Keratinocyte (primary cell): ENCODE measurements around the gene PRSS21. TPM values are rescaled to one million over a fixed set of nuclear protein-coding genes. Genes with fewer than 3 reads are reported as not detected.

ENCODE experiments used
- DNase-seq: peaks from one replicate; pipeline ENCODE4 v3.0.0-alpha.2; 2011; ENCODE audit warnings: low read depth, missing footprints, low spot score
- FAIRE-seq: peaks from 2 replicates; lab custom pipeline; 2011; peaks lifted over from hg19 to GRCh38; lab: Jason Lieb, UNC
- H2AFZ ChIP-seq: 2 replicates; pipeline ENCODE4 v1.6.0; 2012; ENCODE audit warnings: low read length, control low read depth, inconsistent platforms; ENCODE audit not compliant: control insufficient read depth
- H3K27ac ChIP-seq: 2 replicates; pipeline ENCODE4 v1.5.1; 2011; ENCODE audit warnings: low read length; ENCODE audit not compliant: control insufficient read depth, insufficient read depth
- H3K27me3 ChIP-seq: 3 replicates; pipeline ENCODE4 v1.6.0; 2011; ENCODE audit warnings: low read length; ENCODE audit not compliant: control insufficient read depth, insufficient read depth; ENCODE audit errors: extremely low read depth
- H3K36me3 ChIP-seq, 2 experiments: 2 replicates in 1 of 2; 3 replicates in 1 of 2; pipeline ENCODE4 v1.5.1; 2011; ENCODE audit warnings: low read length in 2 of 2, mild to moderate bottlenecking in 1 of 2; ENCODE audit not compliant: control insufficient read depth in 2 of 2, insufficient read depth in 2 of 2; ENCODE audit errors: extremely low read depth in 1 of 2
- H3K4me1 ChIP-seq: 3 replicates; pipeline ENCODE4 v1.5.1; 2011; ENCODE audit warnings: low read length; ENCODE audit not compliant: control insufficient read depth, insufficient read depth; ENCODE audit errors: extremely low read depth
- H3K4me2 ChIP-seq: 3 replicates; pipeline ENCODE4 v1.6.0; 2011; ENCODE audit warnings: low read depth, low read length; ENCODE audit not compliant: control insufficient read depth, insufficient read depth; ENCODE audit errors: extremely low read depth
- H3K4me3 ChIP-seq, 3 experiments: fragments of 200-600 bp in 1 of 3; sonication (generic) in 1 of 3; 2 replicates in 2 of 3; 3 replicates in 1 of 3; pipeline ENCODE4 v1.5.1; 2011 to 2016; ENCODE audit warnings: low read length in 3 of 3, mild to moderate bottlenecking in 3 of 3, control low read depth in 2 of 3, inconsistent platforms in 1 of 3, low read depth in 1 of 3, mixed read lengths in 1 of 3, mixed run types in 1 of 3, moderate library complexity in 1 of 3; ENCODE audit not compliant: control insufficient read depth in 2 of 3, insufficient read depth in 2 of 3; ENCODE audit errors: extremely low read depth in 1 of 3
- H3K79me2 ChIP-seq: 2 replicates; pipeline ENCODE4 v1.6.0; 2012; ENCODE audit warnings: low read length; ENCODE audit not compliant: control insufficient read depth, insufficient read depth
- H3K9ac ChIP-seq: 3 replicates; pipeline ENCODE4 v1.6.0; 2011; ENCODE audit warnings: low read length; ENCODE audit not compliant: control insufficient read depth, insufficient read depth; ENCODE audit errors: extremely low read depth
- H3K9me1 ChIP-seq: 3 replicates; pipeline ENCODE4 v1.6.0; 2011; ENCODE audit warnings: low read length; ENCODE audit not compliant: control insufficient read depth, insufficient read depth; ENCODE audit errors: extremely low read depth
- H3K9me3 ChIP-seq: 2 replicates; pipeline ENCODE4 v1.5.1; 2012; ENCODE audit warnings: low read depth, low read length; ENCODE audit not compliant: control insufficient read depth
- H4K20me1 ChIP-seq: 3 replicates; pipeline ENCODE4 v1.6.0; 2011; ENCODE audit warnings: low read length; ENCODE audit not compliant: control insufficient read depth, insufficient read depth; ENCODE audit errors: extremely low read depth
- CTCF ChIP-seq, 3 experiments: IDR thresholded peaks in 1 of 3; conservative IDR thresholded peaks in 1 of 3; optimal IDR thresholded peaks in 1 of 3; 2 replicates in 2 of 3; 3 replicates in 1 of 3; pipeline versions ENCODE3 to v1.5.1; 2011; ENCODE audit warnings: low read length in 3 of 3, mild to moderate bottlenecking in 3 of 3, moderate library complexity in 2 of 3, control low read depth in 1 of 3, inconsistent platforms in 1 of 3; ENCODE audit not compliant: insufficient read depth in 2 of 3; ENCODE audit errors: extremely low read depth in 1 of 3
- EZH2 ChIP-seq: IDR thresholded peaks from one replicate; pipeline ENCODE4 v1.6.1; 2012; ENCODE audit warnings: inconsistent platforms, mild to moderate bottlenecking, low read length, moderate library complexity
- dilution Hi-C: fragments of 300-500 bp; cut with MboI; formaldehyde crosslinking; loops from one replicate; pipeline ENCODE4 v1.7.0; 2020; ENCODE audit warnings: low sequenced_read_pairs; ENCODE audit not compliant: extremely low pct_ligation_motif_present
- polyA plus RNA-seq, 5 experiments: library from polyadenylated mRNA; depleted of rRNA in 3 of 5; stranded (reverse) in 3 of 5; stranded (forward) in 1 of 5; unstranded in 1 of 5; fragments of >200 nt; gene quantifications; 1 replicate in 1 of 5; 2 replicates in 3 of 5; 3 replicates in 1 of 5; pipeline versions ENCODE4 v1.2.1 to v1.2.3, GENCODE V29; 2011 to 2012; ENCODE audit warnings: missing spikeins in 2 of 5, low read depth in 1 of 5, low replicate concordance in 1 of 5

PRSS21 gene
- polyA plus RNA-seq, 1 donor (not counting 4 experiments of a cell fraction or from before 2014, with no cell fraction given): 0.52 TPM

GRCh38 chr16:2852003-2852730 is 35.1 kb downstream of the PRSS21 start:
- Histone ChIP-seq H3K9ac (no peak overlapping the region), H3K36me3 (peaks cover 0 to 3% of the 10 kb centered on the region in 2 experiments), H3K79me2 (no peaks in the 10 kb centered on the region), H3K9me3 (no peaks in the 10 kb centered on the region), H3K27me3 (no peaks in the 10 kb centered on the region), H3K4me3 (no peak overlapping the region), H3K4me1 (peaks cover 2% of the 10 kb centered on the region), H3K27ac (no peak overlapping the region), H2AFZ (no peak overlapping the region), H4K20me1 (no peaks in the 10 kb centered on the region), H3K9me1 (no peaks in the 10 kb centered on the region), H3K4me2 (no peak overlapping the region)
- dilution Hi-C loops: no loop called here
- FAIRE-seq (no peak), DNase-seq (no peak)
- TF ChIP-seq CTCF (optimal IDR thresholded peaks at IDR 0.05 in 1 of 3, IDR thresholded peaks at IDR 0.05 in 1 of 3, conservative IDR thresholded peaks at IDR 0.05 in 1 of 3; ENCODE audit: extremely low read depth in 1 of 3, insufficient read depth in 2 of 3, low read length in 3 of 3) (no peak), EZH2 (no peak)

GRCh38 chr16:2852731-2853507 is 35.9 kb downstream of the PRSS21 start:
- H3K4me2 ChIP-seq: no peak overlapping the region
- no peaks in the 10 kb centered on the region for H4K20me1 ChIP-seq
- H3K36me3 ChIP-seq: peaks cover 0 to 3% of the 10 kb centered on the region in 2 experiments
- H3K27ac ChIP-seq: no peak overlapping the region
- H3K9me1 ChIP-seq: no peaks in the 10 kb centered on the region
- H3K27me3 ChIP-seq: no peaks in the 10 kb centered on the region
- TF ChIP-seq EZH2: no peak
- no peak for TF ChIP-seq CTCF (optimal IDR thresholded peaks at IDR 0.05 in 1 of 3, IDR thresholded peaks at IDR 0.05 in 1 of 3, conservative IDR thresholded peaks at IDR 0.05 in 1 of 3; ENCODE audit: extremely low read depth in 1 of 3, insufficient read depth in 2 of 3, low read length in 3 of 3)
- DNase-seq: no peak
- H3K4me1 ChIP-seq: peaks cover 6% of the 10 kb centered on the region
- FAIRE-seq: no peak
- H3K9ac ChIP-seq: no peak overlapping the region
- H2AFZ ChIP-seq: no peak overlapping the region
- H3K79me2 ChIP-seq: no peaks in the 10 kb centered on the region
- no peaks in the 10 kb centered on the region for H3K9me3 ChIP-seq
- no peak overlapping the region for H3K4me3 ChIP-seq
- dilution Hi-C loops: no loop called here
